K562 (cell line): Measurements from ENCODE around the gene SPINT4. TPM values are rescaled to one million over a fixed set of nuclear protein-coding genes. Genes with fewer than 3 reads are reported as not detected.

Source experiments
- CEBPG ChIP-seq, 3 experiments: fragments of 200-800 bp in 1 of 3; sonication (Bioruptor generic) in 1 of 3; sonication (generic) in 1 of 3; formaldehyde crosslinking in 1 of 3; IDR thresholded peaks in 2 of 3; conservative IDR thresholded peaks in 1 of 3; 2 replicates each; pipeline versions ENCODE4 v1.6.1 to v1.8.0; 2016 to 2022; ENCODE audit warnings: missing compliant biosample characterization in 2 of 3, missing genetic modification characterization in 2 of 3, mild to moderate bottlenecking in 1 of 3, missing genetic modification reagents in 1 of 3
- CHD7 ChIP-seq: fragments of 200-600 bp; sonication (generic); IDR thresholded peaks from one replicate; pipeline ENCODE4 v1.6.1; 2012; ENCODE audit warnings: mild to moderate bottlenecking, low read depth, low read length, inconsistent platforms
- DACH1 ChIP-seq: fragments of 450-650 bp; IDR thresholded peaks from 2 replicates; pipeline ENCODE4 v1.6.1; 2018; ENCODE audit not compliant: partially characterized antibody
- NFE2 ChIP-seq: IDR thresholded peaks from 2 replicates; pipeline ENCODE4 v1.6.1; 2014; ENCODE audit warnings: antibody characterized with exemption, low read depth
- PRPF4 ChIP-seq: fragments of 200-400 bp; formaldehyde crosslinking; IDR thresholded peaks from one replicate; pipeline ENCODE4 v1.6.1; 2017; ENCODE audit warnings: low read length, low read depth, mild to moderate bottlenecking; ENCODE audit not compliant: insufficient read depth, poor library complexity, severe bottlenecking
- RB1 ChIP-seq: fragments of 450-650 bp; IDR thresholded peaks from 2 replicates; pipeline ENCODE4 v1.6.1; 2017; ENCODE audit warnings: low read depth, mild to moderate bottlenecking
- ZNF696 ChIP-seq: fragments of 250-450 bp; sonication (Bioruptor Pico); conservative IDR thresholded peaks from 2 replicates; pipeline ENCODE4 v1.4.0; 2020; ENCODE audit warnings: mild to moderate bottlenecking, moderate library complexity
- polyA plus RNA-seq, 8 experiments: library from polyadenylated mRNA; depleted of rRNA in 4 of 8; stranded (reverse) in 5 of 8; unstranded in 3 of 8; fragments of >200 nt; fragmentation: Nextera tagmentation in 2 of 8; fragmentation: Illumina TruSeq in 1 of 8; extraction: Ambion mirVana in 2 of 8; extraction: Trizol in 1 of 8; gene quantifications; 2 replicates each; pipeline versions ENCODE4 v1.2.1 to v1.2.3, GENCODE V29; 2011 to 2014; ENCODE audit warnings: inconsistent platforms in 1 of 8, missing spikeins in 1 of 8
- total RNA-seq, 7 experiments: library from RNA; depleted of rRNA in 6 of 7; stranded (reverse); fragments of >200 nt in 6 of 7; fragmentation: Illumina TruSeq in 2 of 7; extraction: Trizol in 2 of 7; gene quantifications; 2 replicates each; pipeline versions ENCODE4 v1.2.1 to v1.2.3, GENCODE V29; 2011 to 2021; ENCODE audit warnings: low replicate concordance in 1 of 7
- TF ChIP-seq, protein P1 (sequence below): fragments of 450-650 bp; formaldehyde crosslinking; IDR thresholded peaks from 2 replicates; pipeline ENCODE4 v1.4.0; 2020; ENCODE audit warnings: mild to moderate bottlenecking, moderate library complexity

Gene SPINT4
- total and polyA plus RNA-seq, 9 of the 15 experiments (the other 6 are each of a cell fraction or from before 2014, with no cell fraction given): not detected

DNA sequence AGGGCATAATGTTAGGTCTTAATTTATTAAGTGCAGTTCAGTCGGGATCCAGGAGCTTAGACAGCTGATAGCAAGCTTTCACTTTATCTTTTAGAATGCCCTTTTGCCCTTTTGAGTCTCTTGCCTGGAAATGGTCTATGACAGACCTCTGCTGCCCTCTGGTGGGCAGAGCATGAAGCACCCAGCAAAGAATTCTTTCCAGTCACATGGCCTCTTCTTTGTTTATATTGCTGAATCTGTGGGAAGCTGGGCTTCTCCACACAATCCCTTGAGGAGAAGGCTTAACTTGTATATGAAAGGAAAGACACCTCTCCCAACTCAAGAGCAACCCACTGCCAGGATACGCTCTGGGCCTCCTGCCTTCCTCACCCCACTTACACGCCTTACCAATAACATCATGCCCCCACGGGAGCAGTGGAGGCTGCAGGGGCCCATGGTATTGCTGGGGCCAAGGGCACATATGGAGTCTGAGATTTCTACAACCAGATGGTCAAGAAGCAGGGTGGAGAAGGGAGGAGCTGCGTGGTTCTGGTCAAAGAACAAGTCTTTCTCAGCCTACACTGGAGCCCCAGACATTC is 49.1 kb downstream of the SPINT4 start (continued):
- no peak for TF ChIP-seq CHD7
- no peak for TF ChIP-seq PRPF4
- no peak for TF ChIP-seq CEBPG (CRISPR knock-in tag; IDR thresholded peaks at IDR 0.05)
- TF ChIP-seq CEBPG (tag; conservative IDR thresholded peaks at IDR 0.05 in 1 of 2, IDR thresholded peaks at IDR 0.05 in 1 of 2): no peak
- TF ChIP-seq ZNF696: no peak
- peak; percentile 56; the same call in 1 of the 2 replicates for TF ChIP-seq RB1
- no peak for TF ChIP-seq NFE2
- TF ChIP-seq DACH1: peak; percentile 48
- TF ChIP-seq, protein P1, sequence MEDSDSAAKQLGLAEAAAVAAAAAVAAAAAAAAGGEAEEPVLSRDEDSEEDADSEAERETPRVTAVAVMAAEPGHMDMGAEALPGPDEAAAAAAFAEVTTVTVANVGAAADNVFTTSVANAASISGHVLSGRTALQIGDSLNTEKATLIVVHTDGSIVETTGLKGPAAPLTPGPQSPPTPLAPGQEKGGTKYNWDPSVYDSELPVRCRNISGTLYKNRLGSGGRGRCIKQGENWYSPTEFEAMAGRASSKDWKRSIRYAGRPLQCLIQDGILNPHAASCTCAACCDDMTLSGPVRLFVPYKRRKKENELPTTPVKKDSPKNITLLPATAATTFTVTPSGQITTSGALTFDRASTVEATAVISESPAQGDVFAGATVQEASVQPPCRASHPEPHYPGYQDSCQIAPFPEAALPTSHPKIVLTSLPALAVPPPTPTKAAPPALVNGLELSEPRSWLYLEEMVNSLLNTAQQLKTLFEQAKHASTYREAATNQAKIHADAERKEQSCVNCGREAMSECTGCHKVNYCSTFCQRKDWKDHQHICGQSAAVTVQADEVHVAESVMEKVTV (CRISPR knock-in tag): peak; percentile 93
